KOPT-K1 (cell line): ENCODE data around the gene TMEM63C.

ENCODE experiments used
- H3K27ac ChIP-seq: fragments of 200-600 bp; sonication (generic); 2 replicates; pipeline ENCODE4 v1.5.1; 2016; ENCODE audit warnings: antibody characterized with exemption, mild to moderate bottlenecking, low read depth, low read length; ENCODE audit not compliant: poor library complexity, severe bottlenecking
- H3K36me3 ChIP-seq: fragments of 200-600 bp; sonication (generic); 2 replicates; pipeline ENCODE4 v1.5.1; 2017; ENCODE audit warnings: antibody characterized with exemption, mild to moderate bottlenecking, low read length, moderate library complexity; ENCODE audit not compliant: insufficient read depth
- H3K9me3 ChIP-seq: fragments of 200-600 bp; sonication (generic); 2 replicates; pipeline ENCODE4 v1.5.1; 2017; ENCODE audit warnings: antibody characterized with exemption, low read length, mild to moderate bottlenecking; ENCODE audit not compliant: insufficient read depth, poor library complexity, severe bottlenecking

The TMEM63C gene, protein sequence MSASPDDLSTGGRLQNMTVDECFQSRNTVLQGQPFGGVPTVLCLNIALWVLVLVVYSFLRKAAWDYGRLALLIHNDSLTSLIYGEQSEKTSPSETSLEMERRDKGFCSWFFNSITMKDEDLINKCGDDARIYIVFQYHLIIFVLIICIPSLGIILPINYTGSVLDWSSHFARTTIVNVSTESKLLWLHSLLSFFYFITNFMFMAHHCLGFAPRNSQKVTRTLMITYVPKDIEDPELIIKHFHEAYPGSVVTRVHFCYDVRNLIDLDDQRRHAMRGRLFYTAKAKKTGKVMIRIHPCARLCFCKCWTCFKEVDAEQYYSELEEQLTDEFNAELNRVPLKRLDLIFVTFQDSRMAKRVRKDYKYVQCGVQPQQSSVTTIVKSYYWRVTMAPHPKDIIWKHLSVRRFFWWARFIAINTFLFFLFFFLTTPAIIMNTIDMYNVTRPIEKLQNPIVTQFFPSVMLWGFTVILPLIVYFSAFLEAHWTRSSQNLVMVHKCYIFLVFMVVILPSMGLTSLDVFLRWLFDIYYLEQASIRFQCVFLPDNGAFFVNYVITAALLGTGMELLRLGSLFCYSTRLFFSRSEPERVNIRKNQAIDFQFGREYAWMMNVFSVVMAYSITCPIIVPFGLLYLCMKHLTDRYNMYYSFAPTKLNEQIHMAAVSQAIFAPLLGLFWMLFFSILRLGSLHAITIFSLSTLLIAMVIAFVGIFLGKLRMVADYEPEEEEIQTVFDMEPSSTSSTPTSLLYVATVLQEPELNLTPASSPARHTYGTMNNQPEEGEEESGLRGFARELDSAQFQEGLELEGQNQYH

DNA sequence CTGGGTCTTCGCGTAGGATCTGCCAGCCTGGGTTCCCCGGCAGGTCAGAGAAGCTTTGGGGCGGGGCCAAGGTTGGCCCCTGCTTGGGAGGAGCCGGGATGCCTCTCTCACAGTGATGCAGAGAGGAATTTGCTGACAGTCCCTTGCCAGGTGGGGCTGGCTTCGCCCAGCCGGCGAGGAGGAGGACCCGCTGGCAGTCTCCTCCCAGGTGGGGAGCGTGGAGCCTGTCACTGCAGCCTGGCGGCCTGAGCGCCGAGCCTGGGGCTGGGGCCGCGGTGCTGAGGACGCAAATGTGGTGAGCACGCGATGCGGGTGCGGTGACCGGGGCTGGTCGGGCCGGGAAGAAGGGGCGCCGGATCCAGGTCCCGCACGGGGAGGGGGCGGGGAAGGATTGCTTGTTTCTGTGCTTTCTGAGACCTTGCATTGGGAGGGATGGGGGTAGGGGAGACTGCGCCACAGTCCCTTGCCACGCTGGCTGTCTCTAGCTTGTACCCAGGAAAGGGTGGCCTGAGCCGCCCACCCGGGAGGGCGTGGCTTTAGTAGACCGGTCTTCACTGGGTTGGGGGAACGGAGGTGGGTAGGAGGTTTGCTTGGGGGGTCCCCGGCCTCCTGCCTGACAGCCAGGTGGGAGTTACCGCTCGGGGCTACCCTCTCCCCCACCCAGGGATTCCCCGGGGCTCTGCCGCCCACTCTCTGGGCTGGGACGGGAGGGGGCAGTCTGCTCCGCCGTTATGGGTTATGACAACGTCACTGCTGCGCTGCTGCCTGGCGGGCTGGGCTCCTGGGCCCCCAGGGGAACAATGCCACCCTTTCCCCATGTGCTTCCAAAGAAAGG is at the start of gene TMEM63C:
TMEM63C (plus strand) TSS at position 196 of the 835 bp plus-strand sequence. CDS start 37,016 bp downstream, outside the sequence.
- Histone ChIP-seq H3K36me3 (no peaks in the 10 kb centered on the region), H3K27ac (no peak within 1 kb of the TSS), H3K9me3 (no peaks in the 10 kb centered on the region)

DNA sequence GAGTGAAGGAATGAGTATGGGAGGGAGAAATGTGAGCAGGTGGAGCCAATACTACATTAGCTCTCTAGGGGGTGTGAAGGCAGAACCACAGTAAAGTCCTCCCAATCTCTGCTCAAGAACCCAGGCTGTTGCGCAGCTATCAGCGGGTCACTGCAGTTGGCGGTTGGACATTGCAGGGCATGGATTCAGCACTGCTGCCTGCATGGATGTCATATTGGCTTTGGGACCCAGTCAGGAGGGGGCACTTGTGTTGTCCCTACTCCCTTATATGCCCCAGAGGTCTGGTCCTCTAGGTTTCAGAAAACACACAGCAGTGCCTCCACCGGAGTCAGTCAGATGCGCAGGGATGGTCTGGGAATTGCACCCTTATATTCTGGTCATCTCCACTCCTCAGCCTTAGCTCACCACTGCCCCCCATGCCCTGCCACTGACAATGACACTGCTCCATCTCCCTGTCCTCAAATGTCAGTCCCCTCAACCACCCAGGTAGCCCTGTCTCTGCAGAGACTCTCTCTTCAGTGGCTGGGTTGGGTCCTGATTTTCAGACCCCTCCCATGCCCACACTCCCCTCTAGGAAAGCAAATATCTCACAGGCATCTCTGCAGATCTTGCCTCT is 49.6 kb upstream of the TMEM63C start:
- Histone ChIP-seq H3K27ac (no peak overlapping the region), H3K36me3 (no peaks in the 10 kb centered on the region), H3K9me3 (no peaks in the 10 kb centered on the region)

DNA sequence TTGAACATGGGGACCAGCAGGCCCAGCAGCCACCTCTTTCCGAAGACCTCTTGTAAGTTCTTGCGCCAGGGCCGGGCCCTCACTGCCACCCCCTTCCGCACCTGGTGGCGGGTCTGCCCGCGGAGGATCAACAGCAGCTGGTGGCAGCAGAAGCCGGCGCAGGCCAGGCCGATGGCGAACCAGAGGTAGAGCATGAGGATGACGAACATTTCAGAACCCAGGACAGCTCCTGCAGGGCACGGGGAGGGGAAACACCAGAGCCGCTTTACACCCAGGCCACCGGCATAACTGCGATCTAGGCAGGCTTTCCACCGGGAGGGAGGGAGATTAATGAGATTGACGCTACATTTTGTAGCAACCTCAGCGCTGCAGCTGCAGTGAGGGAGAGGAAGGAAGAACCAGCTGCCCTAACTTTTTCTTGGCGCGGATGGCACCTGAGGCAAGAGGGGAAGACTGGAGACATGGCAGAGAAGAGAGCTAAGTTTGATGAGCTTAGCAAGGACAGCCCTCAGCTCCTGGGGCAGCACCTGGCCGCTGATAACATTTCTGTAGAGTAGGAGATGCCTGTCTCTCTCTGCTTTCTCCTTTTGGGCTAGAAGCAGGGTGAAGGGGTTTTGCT is 47.8 kb upstream of the TMEM63C start:
- Histone ChIP-seq H3K27ac (no peak overlapping the region), H3K9me3 (no peaks in the 10 kb centered on the region), H3K36me3 (no peaks in the 10 kb centered on the region)

DNA sequence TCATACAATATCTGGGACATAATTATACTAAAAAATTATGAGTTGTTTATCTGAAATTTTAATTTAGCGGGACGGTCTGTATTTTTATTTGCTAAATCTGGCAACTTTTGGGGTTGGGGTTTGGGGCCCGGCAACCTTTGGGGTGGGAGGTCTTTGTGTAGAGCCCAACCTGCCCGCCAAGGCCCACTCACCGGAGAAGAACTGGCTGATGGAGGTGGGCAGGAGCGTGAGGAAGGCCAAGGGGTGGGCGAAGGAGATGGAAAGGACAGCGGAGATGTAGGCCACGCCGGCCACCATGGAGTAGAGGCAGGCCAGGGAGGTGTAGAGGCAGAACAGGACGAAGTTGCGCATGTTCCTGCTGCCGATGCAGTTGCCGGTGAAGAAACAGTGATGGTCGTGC is 42.6 kb upstream of the TMEM63C start:
- Histone ChIP-seq H3K36me3 (no peaks in the 10 kb centered on the region), H3K9me3 (no peaks in the 10 kb centered on the region), H3K27ac (no peak overlapping the region)

DNA sequence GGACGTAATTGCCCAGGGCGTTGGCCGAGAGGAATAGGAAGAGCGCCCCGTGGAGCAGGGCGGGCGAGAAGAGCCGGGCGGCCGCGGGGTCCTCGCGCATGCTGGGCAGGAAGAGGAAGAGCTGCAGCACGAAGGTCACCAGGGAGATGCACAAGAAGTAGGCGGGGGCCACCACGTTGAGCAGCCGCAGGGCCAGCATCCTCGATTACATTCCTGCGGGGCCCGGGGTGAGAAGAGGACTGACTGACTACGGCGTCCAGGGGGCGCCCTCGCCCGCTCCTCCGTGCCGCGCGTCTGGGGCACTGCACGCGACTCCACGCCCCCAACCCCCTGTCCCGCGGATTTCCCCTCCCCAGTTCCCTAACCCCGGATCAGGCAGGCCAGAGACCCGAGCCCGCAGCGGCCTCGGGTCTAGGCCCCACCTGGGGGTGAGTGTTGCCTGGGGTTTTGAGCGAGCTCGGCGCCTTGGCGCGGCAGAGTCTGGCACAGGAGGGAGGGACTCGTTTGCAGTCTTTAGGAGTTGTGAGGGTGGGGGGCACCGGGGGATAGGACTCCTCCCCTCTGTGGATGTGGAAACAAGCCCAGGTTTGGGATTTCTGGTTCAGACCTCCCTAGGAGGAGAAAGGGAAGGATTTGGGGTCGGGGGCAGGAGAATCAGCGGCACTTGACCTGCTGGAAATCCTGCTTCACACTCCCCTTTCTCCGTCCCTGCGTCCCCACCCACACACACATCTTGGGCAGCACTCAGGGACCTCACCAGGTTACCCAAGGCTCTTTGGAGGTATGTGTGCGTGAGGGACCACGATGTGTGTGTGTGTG is 41.8 kb upstream of the TMEM63C start:
- H3K9me3 ChIP-seq, result no peaks in the 10 kb centered on the region
- H3K36me3 ChIP-seq, result no peaks in the 10 kb centered on the region
- H3K27ac ChIP-seq, result no peak overlapping the region

DNA sequence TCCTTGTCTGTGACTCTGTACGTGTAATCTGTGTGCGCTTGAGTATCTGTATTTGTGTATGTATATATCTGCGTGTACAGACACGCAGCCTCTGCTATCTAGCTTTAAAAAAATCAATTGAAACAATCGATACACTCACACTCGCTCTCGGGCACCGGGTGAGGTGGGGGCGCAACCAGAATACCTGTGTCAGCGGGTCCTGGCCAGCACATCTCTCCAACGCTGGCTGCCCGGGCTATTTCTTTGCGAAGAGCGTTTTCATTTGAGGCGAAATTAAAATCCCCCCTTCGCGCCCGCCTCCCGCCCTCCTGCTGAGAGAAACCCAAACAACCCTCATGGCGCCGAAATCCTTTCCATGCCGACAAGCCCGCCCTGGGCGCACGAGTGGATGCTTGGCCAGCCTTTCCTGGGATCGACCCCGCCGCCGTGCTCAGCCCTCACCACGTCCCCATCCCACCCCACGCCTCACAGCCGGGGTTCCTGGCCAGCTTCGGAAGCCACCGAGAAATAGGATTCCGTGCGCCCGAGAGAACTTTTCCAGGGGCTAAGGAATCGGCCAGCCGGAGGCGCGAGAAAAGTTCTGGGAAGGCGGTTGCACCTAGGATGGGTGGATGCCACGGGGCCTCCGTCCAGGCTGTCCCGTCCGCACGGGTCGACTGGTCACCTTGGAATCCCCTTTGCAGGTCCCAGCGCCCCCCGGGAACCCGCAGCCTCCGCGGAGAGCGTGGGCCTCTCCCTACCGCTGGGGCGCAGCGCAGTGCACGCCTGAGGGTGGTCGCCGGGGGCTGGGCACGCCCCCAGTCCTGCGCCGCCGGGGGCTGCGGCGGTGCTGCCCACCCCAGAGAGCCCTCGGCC is 41.0 kb upstream of the TMEM63C start:
- H3K9me3 ChIP-seq, result no peaks in the 10 kb centered on the region
- no peak overlapping the region for H3K27ac ChIP-seq
- H3K36me3 ChIP-seq, result no peaks in the 10 kb centered on the region

DNA sequence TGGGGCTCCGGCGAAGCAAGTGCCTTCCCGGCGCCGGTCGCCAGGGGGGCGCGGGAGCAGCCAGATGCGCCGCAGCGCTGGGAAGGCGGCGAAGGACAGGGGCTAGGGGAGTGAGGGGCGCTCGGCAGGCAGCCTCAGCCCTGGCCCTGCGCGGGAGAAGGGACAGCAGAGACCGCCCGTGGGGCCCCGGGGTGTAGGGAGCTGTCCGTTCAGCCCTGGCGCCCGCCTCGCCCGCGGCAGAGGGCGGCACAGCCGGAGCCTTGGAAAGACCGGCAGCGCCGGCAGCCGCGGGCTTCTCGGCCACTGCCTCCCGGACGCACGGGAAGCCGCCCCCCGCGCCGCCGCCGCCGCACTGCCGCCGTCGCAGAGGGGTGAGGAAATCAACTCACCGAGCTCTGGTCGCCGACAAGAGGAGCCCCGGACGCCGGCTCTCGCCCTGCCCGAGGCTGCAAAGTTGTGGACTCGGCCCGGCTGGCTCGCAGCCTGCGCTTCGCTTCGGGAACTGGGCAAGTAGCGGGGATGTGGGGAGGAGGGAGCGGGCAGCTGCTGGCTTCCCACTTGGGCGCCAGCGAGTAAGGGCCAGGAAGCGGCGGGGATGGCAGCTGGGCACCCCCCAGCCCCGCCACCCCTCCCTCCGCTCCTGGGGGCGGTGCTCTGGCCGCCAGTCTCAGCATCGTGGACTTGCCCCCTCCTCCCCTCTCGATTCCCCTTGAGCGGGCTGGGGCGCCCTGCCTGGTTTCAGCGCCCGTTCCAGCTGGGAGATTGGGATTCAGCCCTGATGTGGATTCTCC is 40.2 kb upstream of the TMEM63C start, which contains the start of gene ZDHHC22:
ZDHHC22 (minus strand) TSS at position 578 of the 791 bp plus-strand sequence. CDS start 2,053 bp downstream, outside the sequence.
- no peak within 1 kb of the TSS for H3K27ac ChIP-seq

DNA sequence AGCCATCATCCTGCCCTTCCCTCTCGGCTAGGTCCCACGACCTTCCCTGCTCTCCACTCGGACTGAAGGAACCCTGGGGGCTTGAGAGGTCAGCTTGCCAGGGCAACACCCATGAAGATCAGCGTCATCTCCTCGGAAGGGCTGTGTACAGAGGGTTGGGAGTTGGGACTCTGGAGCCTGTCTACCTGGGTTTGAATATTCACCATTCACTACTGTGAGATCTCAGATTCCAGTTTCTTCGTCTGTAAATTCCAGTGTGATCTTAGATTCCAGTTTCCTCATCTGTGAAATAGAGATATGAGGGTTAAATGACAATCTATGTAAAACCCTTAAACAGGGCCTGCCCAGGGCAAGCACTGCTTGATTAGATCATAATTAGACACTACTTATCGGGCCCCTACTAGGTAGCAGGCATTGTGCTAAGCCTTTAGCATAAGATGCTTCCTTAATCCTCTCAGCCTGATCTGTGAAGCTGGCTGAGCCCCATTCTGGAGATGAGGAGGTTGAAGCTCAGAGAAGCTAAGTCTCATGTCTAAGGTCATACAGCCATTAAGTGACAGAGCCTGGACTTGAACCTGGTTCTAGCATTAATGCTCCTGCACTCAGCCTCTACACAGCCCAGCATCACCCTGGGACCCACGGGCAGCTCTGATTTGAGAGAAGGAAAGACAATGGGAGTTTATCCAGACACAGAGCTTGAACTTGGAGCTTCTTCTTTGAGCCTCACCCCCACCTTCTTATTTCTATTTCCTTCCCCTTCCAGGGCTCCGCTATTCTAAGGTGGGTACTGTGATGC is 39.4 kb upstream of the TMEM63C start:
- Histone ChIP-seq H3K27ac (no peak overlapping the region), H3K36me3 (no peaks in the 10 kb centered on the region), H3K9me3 (no peaks in the 10 kb centered on the region)

More for the DNA sequence above, 40.2 kb upstream of the TMEM63C start, which contains the start of gene ZDHHC22:
- Histone ChIP-seq H3K36me3 (no peaks in the 10 kb centered on the region), H3K9me3 (no peaks in the 10 kb centered on the region)

DNA sequence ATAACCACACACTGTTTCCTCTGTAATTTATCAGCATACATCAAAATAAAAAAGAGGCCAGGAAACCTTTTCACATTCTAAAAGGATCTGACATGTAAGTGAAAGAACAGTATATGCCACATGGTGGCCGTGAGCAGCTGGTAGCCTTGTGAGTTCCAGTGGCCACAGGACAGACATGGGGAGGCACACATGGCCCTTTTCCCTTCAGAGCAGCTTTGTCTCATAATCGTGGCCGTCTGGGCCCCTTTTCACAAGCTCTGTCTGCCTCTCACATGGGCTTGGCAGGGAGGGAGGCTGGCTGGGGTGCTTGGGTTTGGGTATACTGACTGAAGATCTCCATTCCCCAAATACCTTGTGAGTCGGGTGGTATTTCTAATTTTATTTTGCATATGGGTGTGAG is 38.5 kb upstream of the TMEM63C start:
- Histone ChIP-seq H3K27ac (no peak overlapping the region), H3K9me3 (no peaks in the 10 kb centered on the region), H3K36me3 (no peaks in the 10 kb centered on the region)

DNA sequence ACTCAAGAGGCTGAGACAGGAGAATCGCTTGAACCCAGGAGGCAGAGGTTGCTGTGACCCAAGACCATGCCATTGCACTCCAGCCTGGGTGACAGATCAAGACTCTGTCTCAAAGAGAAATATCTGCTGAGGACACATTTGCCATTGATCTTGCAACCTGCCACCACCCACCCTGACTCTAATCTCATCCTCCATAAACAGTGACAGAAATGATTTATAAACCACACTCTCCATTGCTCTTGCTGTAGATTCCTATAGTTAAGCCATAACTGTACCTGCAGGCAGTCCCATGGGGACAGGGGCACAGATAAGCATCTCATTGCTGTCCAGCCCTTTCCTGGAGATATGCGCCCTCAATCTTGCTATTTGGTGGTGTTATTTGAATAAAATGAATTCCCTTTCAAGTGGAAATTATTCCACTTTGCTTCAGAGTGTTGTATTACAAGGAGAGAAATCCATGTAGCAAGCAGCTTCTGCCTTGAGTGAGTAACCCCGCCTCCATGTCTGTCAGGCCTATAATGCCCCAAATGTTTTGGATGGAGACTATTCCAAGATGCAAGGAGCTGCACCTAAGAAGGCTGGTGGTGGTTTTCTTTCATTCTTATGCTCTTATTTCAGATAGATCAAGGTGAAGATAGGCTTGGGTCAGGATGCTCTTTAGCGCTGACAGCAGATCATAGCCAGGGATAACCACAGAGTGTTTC is 37.0 kb upstream of the TMEM63C start:
- no peaks in the 10 kb centered on the region for H3K9me3 ChIP-seq
- H3K27ac ChIP-seq, result no peak overlapping the region
- H3K36me3 ChIP-seq, result no peaks in the 10 kb centered on the region
